ENCODE results near the gene ALOX15B. TPM values are rescaled to one million over a fixed set of nuclear protein-coding genes. Genes with fewer than 3 reads are reported as not detected.

The ALOX15B gene
- total and polyA plus RNA-seq, 2 of the 13 experiments (the other 11 are each of a cell fraction or from before 2014, with no cell fraction given) = not detected

DNA sequence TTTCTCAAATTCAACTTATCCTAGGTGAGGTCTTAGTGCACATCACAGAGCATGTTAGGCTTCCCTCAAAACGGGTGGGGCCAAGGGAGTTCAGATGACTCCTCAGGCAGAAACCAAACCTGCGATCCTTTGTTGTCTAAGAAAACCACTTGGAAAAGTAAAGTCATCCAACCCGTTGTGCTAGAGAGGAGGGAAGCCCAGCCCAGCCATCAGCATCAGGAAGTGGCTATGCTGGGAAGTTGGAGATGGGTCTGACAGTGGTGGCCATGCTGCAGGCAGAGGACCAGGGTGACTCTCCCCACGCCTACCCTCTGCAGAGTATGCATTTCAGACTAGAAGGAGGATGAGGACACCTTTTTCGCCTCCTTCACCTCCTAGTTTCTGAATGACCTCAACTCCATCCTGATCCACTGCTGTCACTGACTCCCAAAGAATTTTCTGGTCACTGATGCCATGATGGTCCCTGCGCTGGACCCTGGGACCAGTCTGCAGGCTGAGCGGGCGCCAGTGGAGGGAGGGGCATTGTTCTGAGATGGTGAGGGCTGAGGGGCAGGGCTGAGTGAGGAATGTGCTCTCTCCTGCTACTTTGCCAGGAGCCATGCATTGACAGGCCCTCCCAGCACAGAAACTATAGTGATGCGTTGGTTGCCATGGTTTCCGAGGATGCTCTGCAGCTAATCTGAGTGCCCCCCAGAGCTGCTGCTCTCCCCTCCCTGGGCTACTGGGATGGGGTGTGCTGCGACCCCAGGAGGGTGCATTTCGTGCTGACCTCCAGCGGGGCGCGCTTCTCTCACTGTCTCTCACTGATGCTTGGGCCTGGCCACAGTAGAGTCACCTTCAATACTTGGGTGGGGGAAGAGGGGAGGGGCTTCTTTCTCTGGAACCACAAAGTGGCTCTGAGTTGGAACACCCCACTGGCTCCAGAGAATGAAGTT lies 28.2 kb downstream of the ALOX15B start (continued):
- TF ChIP-seq, protein P1, sequence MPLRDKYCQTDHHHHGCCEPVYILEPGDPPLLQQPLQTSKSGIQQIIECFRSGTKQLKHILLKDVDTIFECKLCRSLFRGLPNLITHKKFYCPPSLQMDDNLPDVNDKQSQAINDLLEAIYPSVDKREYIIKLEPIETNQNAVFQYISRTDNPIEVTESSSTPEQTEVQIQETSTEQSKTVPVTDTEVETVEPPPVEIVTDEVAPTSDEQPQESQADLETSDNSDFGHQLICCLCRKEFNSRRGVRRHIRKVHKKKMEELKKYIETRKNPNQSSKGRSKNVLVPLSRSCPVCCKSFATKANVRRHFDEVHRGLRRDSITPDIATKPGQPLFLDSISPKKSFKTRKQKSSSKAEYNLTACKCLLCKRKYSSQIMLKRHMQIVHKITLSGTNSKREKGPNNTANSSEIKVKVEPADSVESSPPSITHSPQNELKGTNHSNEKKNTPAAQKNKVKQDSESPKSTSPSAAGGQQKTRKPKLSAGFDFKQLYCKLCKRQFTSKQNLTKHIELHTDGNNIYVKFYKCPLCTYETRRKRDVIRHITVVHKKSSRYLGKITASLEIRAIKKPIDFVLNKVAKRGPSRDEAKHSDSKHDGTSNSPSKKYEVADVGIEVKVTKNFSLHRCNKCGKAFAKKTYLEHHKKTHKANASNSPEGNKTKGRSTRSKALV (CRISPR knock-in tag; IDR thresholded peaks at IDR 0.05) = no peak
- 0 out of 2 replicates have a peak, but pooled peaks have one; percentile 40 for TF ChIP-seq TOPORS (CRISPR knock-in tag; IDR thresholded peaks at IDR 0.05)
- TF ChIP-seq ZNF333 (CRISPR knock-in tag; IDR thresholded peaks at IDR 0.05; ENCODE audit: borderline replicate concordance) = peak; percentile 37; the same call in 1 of the 2 replicates
- TF ChIP-seq, protein P2, sequence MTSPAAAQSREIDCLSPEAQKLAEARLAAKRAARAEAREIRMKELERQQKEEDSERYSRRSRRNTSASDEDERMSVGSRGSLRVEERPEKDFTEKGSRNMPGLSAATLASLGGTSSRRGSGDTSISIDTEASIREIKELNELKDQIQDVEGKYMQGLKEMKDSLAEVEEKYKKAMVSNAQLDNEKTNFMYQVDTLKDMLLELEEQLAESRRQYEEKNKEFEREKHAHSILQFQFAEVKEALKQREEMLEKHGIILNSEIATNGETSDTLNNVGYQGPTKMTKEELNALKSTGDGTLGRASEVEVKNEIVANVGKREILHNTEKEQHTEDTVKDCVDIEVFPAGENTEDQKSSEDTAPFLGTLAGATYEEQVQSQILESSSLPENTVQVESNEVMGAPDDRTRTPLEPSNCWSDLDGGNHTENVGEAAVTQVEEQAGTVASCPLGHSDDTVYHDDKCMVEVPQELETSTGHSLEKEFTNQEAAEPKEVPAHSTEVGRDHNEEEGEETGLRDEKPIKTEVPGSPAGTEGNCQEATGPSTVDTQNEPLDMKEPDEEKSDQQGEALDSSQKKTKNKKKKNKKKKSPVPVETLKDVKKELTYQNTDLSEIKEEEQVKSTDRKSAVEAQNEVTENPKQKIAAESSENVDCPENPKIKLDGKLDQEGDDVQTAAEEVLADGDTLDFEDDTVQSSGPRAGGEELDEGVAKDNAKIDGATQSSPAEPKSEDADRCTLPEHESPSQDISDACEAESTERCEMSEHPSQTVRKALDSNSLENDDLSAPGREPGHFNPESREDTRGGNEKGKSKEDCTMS (CRISPR knock-in tag; conservative IDR thresholded peaks at IDR 0.05) = no peak
- peak; percentile 23; the same call in 1 of the 2 replicates for TF ChIP-seq ZNF746 (CRISPR knock-in tag; IDR thresholded peaks at IDR 0.05)
- no peak for TF ChIP-seq ZNF3 (CRISPR knock-in tag; IDR thresholded peaks at IDR 0.05)
- no peak for TF ChIP-seq DNMT1 (CRISPR knock-in tag; IDR thresholded peaks at IDR 0.05)
- TF ChIP-seq, protein P3, sequence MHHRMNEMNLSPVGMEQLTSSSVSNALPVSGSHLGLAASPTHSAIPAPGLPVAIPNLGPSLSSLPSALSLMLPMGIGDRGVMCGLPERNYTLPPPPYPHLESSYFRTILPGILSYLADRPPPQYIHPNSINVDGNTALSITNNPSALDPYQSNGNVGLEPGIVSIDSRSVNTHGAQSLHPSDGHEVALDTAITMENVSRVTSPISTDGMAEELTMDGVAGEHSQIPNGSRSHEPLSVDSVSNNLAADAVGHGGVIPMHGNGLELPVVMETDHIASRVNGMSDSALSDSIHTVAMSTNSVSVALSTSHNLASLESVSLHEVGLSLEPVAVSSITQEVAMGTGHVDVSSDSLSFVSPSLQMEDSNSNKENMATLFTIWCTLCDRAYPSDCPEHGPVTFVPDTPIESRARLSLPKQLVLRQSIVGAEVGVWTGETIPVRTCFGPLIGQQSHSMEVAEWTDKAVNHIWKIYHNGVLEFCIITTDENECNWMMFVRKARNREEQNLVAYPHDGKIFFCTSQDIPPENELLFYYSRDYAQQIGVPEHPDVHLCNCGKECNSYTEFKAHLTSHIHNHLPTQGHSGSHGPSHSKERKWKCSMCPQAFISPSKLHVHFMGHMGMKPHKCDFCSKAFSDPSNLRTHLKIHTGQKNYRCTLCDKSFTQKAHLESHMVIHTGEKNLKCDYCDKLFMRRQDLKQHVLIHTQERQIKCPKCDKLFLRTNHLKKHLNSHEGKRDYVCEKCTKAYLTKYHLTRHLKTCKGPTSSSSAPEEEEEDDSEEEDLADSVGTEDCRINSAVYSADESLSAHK (CRISPR knock-in tag; IDR thresholded peaks at IDR 0.05; ENCODE audit: borderline replicate concordance) = no peak
- TF ChIP-seq, protein P4, sequence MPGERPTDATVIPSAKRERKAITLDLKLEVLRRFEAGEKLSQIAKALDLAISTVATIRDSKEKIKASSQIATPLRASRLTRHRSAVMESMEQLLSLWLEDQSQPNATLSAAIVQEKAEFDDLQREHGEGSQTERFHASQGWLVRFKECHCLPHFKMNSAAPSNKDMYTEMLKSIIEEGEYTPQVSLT (CRISPR knock-in tag; IDR thresholded peaks at IDR 0.05; ENCODE audit: borderline replicate concordance, low read depth) = no peak
- TF ChIP-seq, protein P5, sequence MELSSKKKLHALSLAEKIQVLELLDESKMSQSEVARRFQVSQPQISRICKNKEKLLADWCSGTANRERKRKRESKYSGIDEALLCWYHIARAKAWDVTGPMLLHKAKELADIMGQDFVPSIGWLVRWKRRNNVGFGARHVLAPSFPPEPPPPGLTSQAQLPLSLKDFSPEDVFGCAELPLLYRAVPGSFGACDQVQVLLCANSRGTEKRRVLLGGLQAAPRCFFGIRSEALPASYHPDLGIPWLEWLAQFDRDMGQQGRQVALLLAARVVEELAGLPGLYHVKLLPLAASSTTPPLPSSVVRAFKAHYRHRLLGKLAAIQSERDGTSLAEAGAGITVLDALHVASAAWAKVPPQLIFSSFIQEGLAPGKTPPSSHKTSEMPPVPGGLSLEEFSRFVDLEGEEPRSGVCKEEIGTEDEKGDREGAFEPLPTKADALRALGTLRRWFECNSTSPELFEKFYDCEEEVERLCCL (CRISPR knock-in tag; IDR thresholded peaks at IDR 0.05; ENCODE audit: borderline replicate concordance) = 0 out of 2 replicates have a peak, but pooled peaks have one; percentile 46
- TF ChIP-seq PCBP1 (IDR thresholded peaks at IDR 0.05; ENCODE audit: borderline replicate concordance, low read depth, low read length) = no peak
- TF ChIP-seq ZKSCAN5 (CRISPR knock-in tag; IDR thresholded peaks at IDR 0.05) = peak; percentile 87; the same call in 1 of the 2 replicates
- TF ChIP-seq ZNF501 (CRISPR knock-in tag; IDR thresholded peaks at IDR 0.05) = 0 out of 2 replicates have a peak, but pooled peaks have one; percentile 49
